H9 (cell line): Measurements from ENCODE around the gene HNRNPA3. TPM values are rescaled to one million over a fixed set of nuclear protein-coding genes. Genes with fewer than 3 reads are reported as not detected.
A peak's percentile ranks its signal among the peaks of the same experiment; 100 is the strongest.

ENCODE experiments used
- DNase-seq: peaks from one replicate; pipeline ENCODE4 v3.0.0-alpha.2; 2017
- H2AFZ ChIP-seq: one replicate; pipeline ENCODE4 v1.6.1; 2013; ENCODE audit warnings: mild to moderate bottlenecking, low read length, control low read depth, moderate library complexity
- H2AK5ac ChIP-seq: 2 replicates; pipeline ENCODE4 v1.6.1; 2013; ENCODE audit warnings: low read length, control low read depth, mixed read lengths; ENCODE audit not compliant: insufficient read length
- H2BK120ac ChIP-seq: one replicate; pipeline ENCODE4 v1.6.1; 2013; ENCODE audit warnings: low read depth, mild to moderate bottlenecking, low read length, control low read depth, inconsistent platforms; ENCODE audit not compliant: poor library complexity, severe bottlenecking
- H2BK12ac ChIP-seq: 2 replicates; pipeline ENCODE4 v1.6.1; 2013; ENCODE audit warnings: low read length, control low read depth, mixed read lengths, low read depth; ENCODE audit not compliant: insufficient read length
- H2BK15ac ChIP-seq: 2 replicates; pipeline ENCODE4 v1.6.1; 2013; ENCODE audit warnings: low read depth, low read length, control low read depth
- H2BK20ac ChIP-seq: one replicate; pipeline ENCODE4 v1.6.1; 2013; ENCODE audit warnings: low read depth, mild to moderate bottlenecking, low read length, control low read depth, inconsistent platforms; ENCODE audit not compliant: poor library complexity, severe bottlenecking
- H2BK5ac ChIP-seq: 2 replicates; pipeline ENCODE4 v1.6.1; 2013; ENCODE audit warnings: low read length, control low read depth, mixed read lengths; ENCODE audit not compliant: insufficient read length
- H3K14ac ChIP-seq: 2 replicates; pipeline ENCODE4 v1.6.1; 2013; ENCODE audit warnings: low read length, control low read depth; ENCODE audit not compliant: insufficient read depth
- H3K18ac ChIP-seq: 2 replicates; pipeline ENCODE4 v1.6.1; 2013; ENCODE audit warnings: low read depth, mild to moderate bottlenecking, mixed read lengths, low read length, control low read depth; ENCODE audit not compliant: insufficient read length
- H3K23ac ChIP-seq: 2 replicates; pipeline ENCODE4 v1.6.1; 2013; ENCODE audit warnings: low read length, control low read depth, mixed read lengths, low read depth; ENCODE audit not compliant: insufficient read length
- H3K23me2 ChIP-seq: 2 replicates; pipeline ENCODE4 v1.6.1; 2013; ENCODE audit warnings: low read depth, mild to moderate bottlenecking, mixed read lengths, low read length, control low read depth; ENCODE audit not compliant: insufficient read length, poor library complexity, severe bottlenecking
- H3K27ac ChIP-seq: 2 replicates; pipeline ENCODE4 v1.5.1; 2013; ENCODE audit warnings: low read length, control low read depth, mixed read lengths, low read depth; ENCODE audit not compliant: insufficient read length
- H3K27me3 ChIP-seq: 2 replicates; pipeline ENCODE4 v1.6.1; 2013; ENCODE audit warnings: low read length, control low read depth, inconsistent platforms; ENCODE audit not compliant: insufficient read depth
- H3K4ac ChIP-seq: 2 replicates; pipeline ENCODE4 v1.6.1; 2013; ENCODE audit warnings: low read depth, mild to moderate bottlenecking, control low read depth, inconsistent platforms, low read length, moderate library complexity
- H3K4me1 ChIP-seq: 2 replicates; pipeline ENCODE4 v1.6.1; 2013; ENCODE audit warnings: low read length, control low read depth, inconsistent platforms; ENCODE audit not compliant: insufficient read depth
- H3K4me2 ChIP-seq: 2 replicates; pipeline ENCODE4 v1.6.1; 2013; ENCODE audit warnings: low read length, control low read depth, mixed read lengths; ENCODE audit not compliant: insufficient read length, insufficient read depth
- H3K56ac ChIP-seq: 2 replicates; pipeline ENCODE4 v1.6.1; 2013; ENCODE audit warnings: low read depth, mild to moderate bottlenecking, mixed read lengths, low read length, control low read depth; ENCODE audit not compliant: insufficient read length
- H3K79me1 ChIP-seq: 2 replicates; pipeline ENCODE4 v1.6.1; 2013; ENCODE audit warnings: low read depth, mild to moderate bottlenecking, moderate library complexity, low read length, control low read depth, inconsistent platforms; ENCODE audit not compliant: insufficient read depth, poor library complexity, severe bottlenecking
- H3K79me2 ChIP-seq: 2 replicates; pipeline ENCODE4 v1.6.1; 2013; ENCODE audit warnings: low read length, control low read depth, inconsistent platforms; ENCODE audit not compliant: insufficient read depth
- H3K9ac ChIP-seq: 2 replicates; pipeline ENCODE4 v1.6.1; 2013; ENCODE audit warnings: low read length, control low read depth, mixed read lengths; ENCODE audit not compliant: insufficient read length; ENCODE audit errors: extremely low read depth
- H3K9me3 ChIP-seq: one replicate; pipeline ENCODE4 v1.6.1; 2013; ENCODE audit warnings: low read depth, low read length, inconsistent platforms; ENCODE audit not compliant: control insufficient read depth
- H3T11ph ChIP-seq: one replicate; pipeline ENCODE4 v1.6.1; 2013; ENCODE audit warnings: mild to moderate bottlenecking, low read length, control low read depth, inconsistent platforms
- H4K20me1 ChIP-seq: one replicate; pipeline ENCODE4 v1.6.1; 2013; ENCODE audit not compliant: control insufficient read depth, insufficient read length, insufficient read depth
- H4K5ac ChIP-seq: 2 replicates; pipeline ENCODE4 v1.6.1; 2013; ENCODE audit warnings: low read depth, mild to moderate bottlenecking, mixed read lengths, low read length, control low read depth; ENCODE audit not compliant: insufficient read length
- H4K8ac ChIP-seq: replicated peaks from 2 replicates; pipeline ENCODE4 v1.6.1; 2013; ENCODE audit warnings: low read length, control low read depth, mixed read lengths, low read depth; ENCODE audit not compliant: insufficient read length
- H4K91ac ChIP-seq: 2 replicates; pipeline ENCODE4 v1.6.1; 2013; ENCODE audit warnings: low read depth, mild to moderate bottlenecking, moderate library complexity, mixed read lengths, low read length, control low read depth; ENCODE audit not compliant: insufficient read length
- H3K27ac Mint-ChIP-seq, 3 experiments: 2 replicates in 2 of 3; 3 replicates in 1 of 3; pipeline ENCODE4 v1.8.0; 2020 to 2021; ENCODE audit warnings: mixed read lengths in 3 of 3, mild to moderate bottlenecking in 1 of 3, moderate library complexity in 1 of 3
- H3K27me3 Mint-ChIP-seq: 2 replicates; pipeline ENCODE4 v1.8.0; 2021; ENCODE audit warnings: low read depth, mild to moderate bottlenecking, moderate library complexity, mixed read lengths
- H3K36me3 Mint-ChIP-seq, 3 experiments: 2 replicates in 2 of 3; 3 replicates in 1 of 3; pipeline ENCODE4 v1.8.0; 2020 to 2021; ENCODE audit warnings: low read depth in 3 of 3, mixed read lengths in 3 of 3; ENCODE audit not compliant: insufficient read depth in 1 of 3
- H3K4me1 Mint-ChIP-seq, 2 experiments: 2 replicates each; pipeline ENCODE4 v1.8.0; 2020; ENCODE audit warnings: mixed read lengths in 2 of 2
- H3K4me3 Mint-ChIP-seq, 2 experiments: 2 replicates in 1 of 2; 3 replicates in 1 of 2; pipeline ENCODE4 v1.8.0; 2020 to 2021; ENCODE audit warnings: mild to moderate bottlenecking in 2 of 2, mixed read lengths in 2 of 2, moderate library complexity in 1 of 2
- H3K9me3 Mint-ChIP-seq, 2 experiments: 2 replicates in 1 of 2; 3 replicates in 1 of 2; pipeline ENCODE4 v1.8.0; 2020; ENCODE audit warnings: mild to moderate bottlenecking in 2 of 2, mixed read lengths in 2 of 2, moderate library complexity in 1 of 2
- WGBS: extraction: QIAGEN DNeasy Blood & Tissue Kit; methylation state at CpG from one replicate; pipeline ENCODE4 v1.1.7; 2013; ENCODE audit warnings: missing lambda C conversion rate, low lambda C conversion rate, mixed read lengths; ENCODE audit not compliant: insufficient read length; ENCODE audit errors: extremely low coverage; 5-methylcytosine and 5-hydroxymethylcytosine counted together
- total RNA-seq: library from RNA; stranded (reverse); gene quantifications from 2 replicates; pipeline ENCODE4 v1.2.1, GENCODE V29; 2021
- TF ChIP-seq, protein P1 (sequence below): fragments of 200-600 bp; sonication (generic); conservative IDR thresholded peaks from 3 replicates; pipeline ENCODE4 v1.8.0; 2021; ENCODE audit warnings: antibody characterized with exemption, mild to moderate bottlenecking

Gene HNRNPA3
- total RNA-seq, 1 experiment from 2014 or later, result 405 TPM

DNA sequence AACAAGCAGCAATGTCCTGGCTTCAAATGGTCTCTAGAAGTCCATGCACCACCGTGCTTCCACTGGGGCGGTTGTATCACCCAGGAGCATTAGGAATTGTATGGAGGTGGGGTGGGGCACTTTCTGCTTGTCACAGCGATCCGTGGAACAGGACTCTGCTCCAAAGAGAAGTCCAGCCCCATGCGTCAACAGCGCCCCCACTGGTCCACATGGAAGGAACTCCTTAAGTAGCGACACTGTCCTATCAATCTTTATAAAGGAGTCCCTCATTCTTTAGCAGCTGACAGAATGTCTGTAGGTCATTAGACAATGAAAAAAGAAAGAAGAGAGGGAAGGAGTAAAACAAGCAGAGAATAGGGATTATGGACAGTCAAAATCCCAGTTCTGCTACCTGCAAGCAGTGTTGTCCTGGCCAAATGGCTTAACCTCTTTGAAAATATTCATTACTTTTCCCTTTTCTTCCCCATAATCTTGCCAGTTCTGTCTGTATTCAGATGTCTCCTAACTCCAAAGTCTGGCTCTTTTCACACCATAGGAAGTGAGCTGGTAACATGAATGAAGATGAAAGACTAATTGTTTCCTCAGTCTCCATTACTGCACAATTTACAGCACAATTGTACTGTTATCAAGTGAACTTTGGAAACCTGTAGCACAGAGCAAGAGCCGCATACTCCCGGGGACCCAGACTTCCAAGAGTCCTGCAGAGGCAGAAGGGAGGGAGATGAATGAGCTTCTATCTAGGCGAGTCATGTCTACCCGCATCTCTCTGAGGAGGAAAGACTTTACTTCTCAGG lies 42.0 kb downstream of the HNRNPA3 start:
- Mint-ChIP-seq H3K9me3 (peaks cover 19% of the 10 kb centered on the region in 2 experiments), H3K4me3 (no peak overlapping the region), H3K27ac (peak overlapping the region; percentile 6 to 81 (median 21); a peak in 4 of 7 replicates), H3K27me3 (no peaks in the 10 kb centered on the region), H3K4me1 (peaks cover 51 to 65% of the 10 kb centered on the region in 2 experiments), H3K36me3 (peaks cover 14 to 29% (median 24%) of the 10 kb centered on the region in 3 experiments)
- Histone ChIP-seq H4K5ac (no peak overlapping the region), H3K56ac (no peak overlapping the region), H3K9me3 (peaks cover 5% of the 10 kb centered on the region), H2AK5ac (no peak overlapping the region), H3K27ac (no peak overlapping the region), H2BK12ac (no peak overlapping the region), H4K8ac (no peak overlapping the region), H4K20me1 (no peaks in the 10 kb centered on the region), H3K14ac (no peak overlapping the region), H2BK5ac (no peak overlapping the region), H3K4ac (no peak overlapping the region), H3K23ac (no peak overlapping the region), H2BK15ac (no peak overlapping the region), H2AFZ (no peak overlapping the region), H3K79me2 (peaks cover 55% of the 10 kb centered on the region), H3K23me2 (no peaks in the 10 kb centered on the region), H3K79me1 (peaks cover 12% of the 10 kb centered on the region), H3K4me2 (no peak overlapping the region), H2BK20ac (no peak overlapping the region), H3K9ac (no peak overlapping the region), H3T11ph (no peak overlapping the region), H2BK120ac (no peak overlapping the region), H3K4me1 (peaks cover 2% of the 10 kb centered on the region; the same call in 1 of the 2 replicates), H3K18ac (no peak overlapping the region), H4K91ac (no peak overlapping the region), H3K27me3 (no peaks in the 10 kb centered on the region)
- TF ChIP-seq, protein P1, sequence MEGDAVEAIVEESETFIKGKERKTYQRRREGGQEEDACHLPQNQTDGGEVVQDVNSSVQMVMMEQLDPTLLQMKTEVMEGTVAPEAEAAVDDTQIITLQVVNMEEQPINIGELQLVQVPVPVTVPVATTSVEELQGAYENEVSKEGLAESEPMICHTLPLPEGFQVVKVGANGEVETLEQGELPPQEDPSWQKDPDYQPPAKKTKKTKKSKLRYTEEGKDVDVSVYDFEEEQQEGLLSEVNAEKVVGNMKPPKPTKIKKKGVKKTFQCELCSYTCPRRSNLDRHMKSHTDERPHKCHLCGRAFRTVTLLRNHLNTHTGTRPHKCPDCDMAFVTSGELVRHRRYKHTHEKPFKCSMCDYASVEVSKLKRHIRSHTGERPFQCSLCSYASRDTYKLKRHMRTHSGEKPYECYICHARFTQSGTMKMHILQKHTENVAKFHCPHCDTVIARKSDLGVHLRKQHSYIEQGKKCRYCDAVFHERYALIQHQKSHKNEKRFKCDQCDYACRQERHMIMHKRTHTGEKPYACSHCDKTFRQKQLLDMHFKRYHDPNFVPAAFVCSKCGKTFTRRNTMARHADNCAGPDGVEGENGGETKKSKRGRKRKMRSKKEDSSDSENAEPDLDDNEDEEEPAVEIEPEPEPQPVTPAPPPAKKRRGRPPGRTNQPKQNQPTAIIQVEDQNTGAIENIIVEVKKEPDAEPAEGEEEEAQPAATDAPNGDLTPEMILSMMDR, result peak; percentile 87
- no CpG with 5 or more reads among the region's 11 CpGs for WGBS
- peak; percentile 80 for DNase-seq
